A673 (cell line): ENCODE data around the gene MOCOS.

Source experiments
- EZH2 ChIP-seq: fragments of 200-600 bp; sonication (generic); IDR thresholded peaks from 2 replicates; pipeline ENCODE4 v1.6.1; 2017; ENCODE audit warnings: borderline replicate concordance, low read depth, mild to moderate bottlenecking, mixed read lengths, antibody characterized with exemption, low read length; ENCODE audit not compliant: poor library complexity, severe bottlenecking
- TF ChIP-seq, protein P1 (sequence below): fragments of 300-800, 200-600 bp; sonication (generic); conservative IDR thresholded peaks from 2 replicates; pipeline ENCODE4 v1.5.1; 2017; ENCODE audit warnings: low read depth, mild to moderate bottlenecking, antibody characterized with exemption, low read length, moderate library complexity, mixed read lengths

- TF ChIP-seq, protein P1, sequence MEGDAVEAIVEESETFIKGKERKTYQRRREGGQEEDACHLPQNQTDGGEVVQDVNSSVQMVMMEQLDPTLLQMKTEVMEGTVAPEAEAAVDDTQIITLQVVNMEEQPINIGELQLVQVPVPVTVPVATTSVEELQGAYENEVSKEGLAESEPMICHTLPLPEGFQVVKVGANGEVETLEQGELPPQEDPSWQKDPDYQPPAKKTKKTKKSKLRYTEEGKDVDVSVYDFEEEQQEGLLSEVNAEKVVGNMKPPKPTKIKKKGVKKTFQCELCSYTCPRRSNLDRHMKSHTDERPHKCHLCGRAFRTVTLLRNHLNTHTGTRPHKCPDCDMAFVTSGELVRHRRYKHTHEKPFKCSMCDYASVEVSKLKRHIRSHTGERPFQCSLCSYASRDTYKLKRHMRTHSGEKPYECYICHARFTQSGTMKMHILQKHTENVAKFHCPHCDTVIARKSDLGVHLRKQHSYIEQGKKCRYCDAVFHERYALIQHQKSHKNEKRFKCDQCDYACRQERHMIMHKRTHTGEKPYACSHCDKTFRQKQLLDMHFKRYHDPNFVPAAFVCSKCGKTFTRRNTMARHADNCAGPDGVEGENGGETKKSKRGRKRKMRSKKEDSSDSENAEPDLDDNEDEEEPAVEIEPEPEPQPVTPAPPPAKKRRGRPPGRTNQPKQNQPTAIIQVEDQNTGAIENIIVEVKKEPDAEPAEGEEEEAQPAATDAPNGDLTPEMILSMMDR = no peak
- TF ChIP-seq EZH2 = no peak
Observed at GRCh38 chr18:36153771-36154170, 33.5 kb upstream of the MOCOS start.
